GM23338 (cell line): Measurements from ENCODE around the gene ZDHHC12. TPM values are rescaled to one million over a fixed set of nuclear protein-coding genes. Genes with fewer than 3 reads are reported as not detected.

Experiments
- ATAC-seq: fragments of 200-7000 bp; cut with Tn5 transposase; 3 replicates; pipeline ENCODE4 v1.9.1; 2020
- DNase-seq: peaks from one replicate; pipeline ENCODE4 v3.0.0-alpha.2; 2015; ENCODE audit warnings: low spot score
- H2AFZ ChIP-seq: fragments of 200-600 bp; sonication (generic); 2 replicates; pipeline ENCODE4 v1.8.0; 2016; ENCODE audit warnings: antibody characterized with exemption, mild to moderate bottlenecking, moderate library complexity
- H3F3A ChIP-seq: fragments of 200-600 bp; sonication (generic); replicated peaks from 2 replicates; pipeline ENCODE4 v1.8.0; 2017; ENCODE audit warnings: antibody characterized with exemption, mixed run types, low read depth
- H3K27ac ChIP-seq: fragments of 200-600 bp; sonication (generic); 2 replicates; pipeline ENCODE4 v1.6.1; 2016; ENCODE audit warnings: low read depth
- H3K27me3 ChIP-seq: fragments of 200-600 bp; sonication (generic); 2 replicates; pipeline ENCODE4 v1.8.0; 2016; ENCODE audit warnings: mild to moderate bottlenecking, mixed run types, moderate library complexity; ENCODE audit not compliant: insufficient read depth
- H3K36me3 ChIP-seq: fragments of 200-600 bp; sonication (generic); 2 replicates; pipeline ENCODE4 v1.8.0; 2016; ENCODE audit warnings: mild to moderate bottlenecking; ENCODE audit not compliant: insufficient read depth
- H3K4me1 ChIP-seq: fragments of 200-600 bp; sonication (generic); 2 replicates; pipeline ENCODE4 v1.8.0; 2016; ENCODE audit warnings: mild to moderate bottlenecking, moderate library complexity; ENCODE audit not compliant: insufficient read depth
- H3K4me2 ChIP-seq: fragments of 200-600 bp; sonication (generic); 2 replicates; pipeline ENCODE4 v1.7.1; 2017; ENCODE audit warnings: mixed run types
- H3K4me3 ChIP-seq: fragments of 200-600 bp; sonication (generic); 2 replicates; pipeline ENCODE4 v1.6.1; 2016; ENCODE audit warnings: mixed run types
- H3K79me2 ChIP-seq: fragments of 200-600 bp; sonication (generic); replicated peaks from 2 replicates; pipeline ENCODE4 v1.8.0; 2017; ENCODE audit warnings: mild to moderate bottlenecking; ENCODE audit not compliant: insufficient read depth
- H3K9me2 ChIP-seq: fragments of 200-600 bp; sonication (generic); 2 replicates; pipeline ENCODE4 v1.8.0; 2017; ENCODE audit not compliant: insufficient read depth
- H4K20me1 ChIP-seq: fragments of 200-600 bp; sonication (generic); replicated peaks from 2 replicates; pipeline ENCODE4 v1.8.0; 2017; ENCODE audit warnings: mild to moderate bottlenecking; ENCODE audit not compliant: insufficient read depth
- H3K27ac Mint-ChIP-seq: 2 replicates; pipeline ENCODE4 v1.8.0; 2020; ENCODE audit warnings: inconsistent platforms, mild to moderate bottlenecking, moderate library complexity, mixed read lengths
- H3K27me3 Mint-ChIP-seq: 3 replicates; pipeline ENCODE4 v1.8.0; 2022; ENCODE audit warnings: low read depth, mild to moderate bottlenecking, moderate library complexity, mixed read lengths, inconsistent platforms; ENCODE audit not compliant: insufficient read depth, poor library complexity
- H3K36me3 Mint-ChIP-seq: 3 replicates; pipeline ENCODE4 v1.8.0; 2021; ENCODE audit warnings: low read depth, mild to moderate bottlenecking, inconsistent platforms, moderate library complexity, mixed read lengths
- H3K4me1 Mint-ChIP-seq: 3 replicates; pipeline ENCODE4 v1.8.0; 2020; ENCODE audit warnings: mild to moderate bottlenecking, inconsistent platforms, mixed read lengths
- H3K4me3 Mint-ChIP-seq: 3 replicates; pipeline ENCODE4 v1.8.0; 2021; ENCODE audit warnings: moderate library complexity, mild to moderate bottlenecking, inconsistent platforms, mixed read lengths
- H3K9me3 Mint-ChIP-seq: 3 replicates; pipeline ENCODE4 v1.8.0; 2020; ENCODE audit warnings: moderate library complexity, mild to moderate bottlenecking, inconsistent platforms, mixed read lengths
- CREB1 ChIP-seq: fragments of 250-450 bp; sonication (Bioruptor Pico); IDR thresholded peaks from 2 replicates; pipeline ENCODE4 v1.5.0; 2020; ENCODE audit warnings: low read depth, mild to moderate bottlenecking, moderate library complexity
- ETS1 ChIP-seq: IDR thresholded peaks from 2 replicates; pipeline ENCODE4 v1.6.1; 2016; ENCODE audit warnings: antibody characterized with exemption
- EZH2 ChIP-seq: fragments of 200-600 bp; sonication (generic); IDR thresholded peaks from one replicate; pipeline ENCODE4 v1.8.0; 2017; ENCODE audit warnings: antibody characterized with exemption, mild to moderate bottlenecking, low read depth; ENCODE audit not compliant: unreplicated experiment
- EZH2phosphoT487 ChIP-seq: fragments of 200-600 bp; sonication (generic); IDR thresholded peaks from one replicate; pipeline ENCODE4 v1.8.1; 2018; ENCODE audit warnings: antibody characterized with exemption; ENCODE audit not compliant: unreplicated experiment
- JUNB ChIP-seq: IDR thresholded peaks from one replicate; pipeline ENCODE4 v1.6.1; 2016; ENCODE audit warnings: antibody characterized with exemption; ENCODE audit not compliant: unreplicated experiment
- NANOG ChIP-seq: IDR thresholded peaks from 2 replicates; pipeline ENCODE4 v1.6.1; 2016; ENCODE audit warnings: antibody characterized with exemption, borderline replicate concordance
- POLR2AphosphoS5 ChIP-seq: IDR thresholded peaks from 2 replicates; pipeline ENCODE4 v1.6.1; 2016; ENCODE audit warnings: antibody characterized with exemption, low read depth
- ZNF331 ChIP-seq: fragments of 250-450 bp; sonication (Bioruptor Pico); IDR thresholded peaks from 2 replicates; pipeline ENCODE4 v1.5.0; 2020; ENCODE audit warnings: low read depth, mild to moderate bottlenecking, moderate library complexity
- polyA plus RNA-seq: library from polyadenylated mRNA; unstranded; fragments of >200 nt; fragmentation: Nextera tagmentation; extraction: Ambion mirVana; gene quantifications from 2 replicates; pipeline ENCODE4 v1.2.1, GENCODE V29; 2016
- total RNA-seq: library from RNA; depleted of rRNA; stranded (reverse); fragments of >200 nt; shearing (Covaris generic); gene quantifications from 2 replicates; pipeline ENCODE4 v1.2.3, GENCODE V29; 2014
- TF ChIP-seq, protein P1 (sequence below), 2 experiments: fragments of 200-600 bp in 1 of 2; sonication (generic) in 1 of 2; conservative IDR thresholded peaks; 2 replicates each; pipeline versions ENCODE4 v1.5.1 to v1.6.1; 2016 to 2017; ENCODE audit warnings: antibody characterized with exemption in 2 of 2, low read depth in 2 of 2, mild to moderate bottlenecking in 2 of 2, moderate library complexity in 1 of 2
- TF ChIP-seq, protein P2 (sequence below): IDR thresholded peaks from one replicate; pipeline ENCODE4 v1.6.1; 2018; ENCODE audit warnings: antibody characterized with exemption; ENCODE audit not compliant: unreplicated experiment

Gene ZDHHC12
- total and polyA plus RNA-seq, 2 experiments from 2014 or later = 47.5 to 54.1 TPM

DNA sequence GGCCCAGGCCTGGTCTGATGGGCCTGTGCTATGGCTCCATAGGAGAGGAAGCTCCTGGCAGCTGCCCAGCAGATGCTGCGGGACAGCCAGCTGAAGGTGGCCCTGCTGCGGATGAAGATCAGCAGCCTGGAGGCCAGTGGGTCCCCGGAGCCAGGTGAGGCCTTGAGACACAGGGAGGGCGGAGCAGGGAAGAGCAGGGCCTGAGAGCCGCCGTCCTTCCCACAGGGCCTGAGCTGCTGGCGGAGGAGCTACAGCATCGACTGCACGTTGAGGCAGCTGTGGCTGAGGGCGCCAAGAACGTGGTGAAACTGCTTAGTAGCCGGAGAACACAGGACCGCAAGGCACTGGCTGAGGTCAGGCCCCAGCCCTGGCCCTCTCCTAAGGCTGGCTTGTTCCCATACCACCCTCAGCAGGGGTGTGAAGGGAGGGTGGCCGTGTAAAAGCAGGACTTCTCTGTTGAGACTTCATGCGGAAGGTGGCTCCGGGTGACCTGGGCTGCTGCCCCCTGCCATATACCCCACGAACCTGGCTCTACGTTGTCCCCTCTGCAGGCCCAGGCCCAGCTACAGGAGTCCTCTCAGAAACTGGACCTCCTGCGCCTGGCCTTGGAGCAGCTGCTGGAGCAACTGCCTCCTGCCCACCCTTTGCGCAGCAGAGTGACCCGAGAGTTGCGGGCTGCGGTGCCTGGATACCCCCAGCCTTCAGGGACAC lies 17.1 kb downstream of the ZDHHC12 start:
- H3K79me2 ChIP-seq = no peaks in the 10 kb centered on the region
- Mint-ChIP-seq H3K9me3 (no peaks in the 10 kb centered on the region; the same call in 2 of the 3 replicates), H3K27me3 (peaks cover 6% of the 10 kb centered on the region), H3K36me3 (peaks cover 4% of the 10 kb centered on the region; the same call in 2 of the 3 replicates), H3K4me1 (peaks cover 5% of the 10 kb centered on the region; the same call in 1 of the 3 replicates), H3K27ac (no peak overlapping the region), H3K4me3 (no peak overlapping the region)
- peaks cover 3% of the 10 kb centered on the region; the same call in 1 of the 2 replicates for H3F3A ChIP-seq
- DNase-seq = no peak
- peaks cover 5% of the 10 kb centered on the region; the same call in 1 of the 2 replicates for H3K4me1 ChIP-seq
- no peak for ATAC-seq
- H3K27me3 ChIP-seq = no peaks in the 10 kb centered on the region; the same call in 1 of the 2 replicates
- TF ChIP-seq JUNB = no peak
- TF ChIP-seq, protein P1, sequence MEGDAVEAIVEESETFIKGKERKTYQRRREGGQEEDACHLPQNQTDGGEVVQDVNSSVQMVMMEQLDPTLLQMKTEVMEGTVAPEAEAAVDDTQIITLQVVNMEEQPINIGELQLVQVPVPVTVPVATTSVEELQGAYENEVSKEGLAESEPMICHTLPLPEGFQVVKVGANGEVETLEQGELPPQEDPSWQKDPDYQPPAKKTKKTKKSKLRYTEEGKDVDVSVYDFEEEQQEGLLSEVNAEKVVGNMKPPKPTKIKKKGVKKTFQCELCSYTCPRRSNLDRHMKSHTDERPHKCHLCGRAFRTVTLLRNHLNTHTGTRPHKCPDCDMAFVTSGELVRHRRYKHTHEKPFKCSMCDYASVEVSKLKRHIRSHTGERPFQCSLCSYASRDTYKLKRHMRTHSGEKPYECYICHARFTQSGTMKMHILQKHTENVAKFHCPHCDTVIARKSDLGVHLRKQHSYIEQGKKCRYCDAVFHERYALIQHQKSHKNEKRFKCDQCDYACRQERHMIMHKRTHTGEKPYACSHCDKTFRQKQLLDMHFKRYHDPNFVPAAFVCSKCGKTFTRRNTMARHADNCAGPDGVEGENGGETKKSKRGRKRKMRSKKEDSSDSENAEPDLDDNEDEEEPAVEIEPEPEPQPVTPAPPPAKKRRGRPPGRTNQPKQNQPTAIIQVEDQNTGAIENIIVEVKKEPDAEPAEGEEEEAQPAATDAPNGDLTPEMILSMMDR (conservative IDR thresholded peaks at IDR 0.05; ENCODE audit: low read depth in 2 of 2) = no peak
- no peak for TF ChIP-seq ZNF331
- TF ChIP-seq NANOG = no peak
- TF ChIP-seq ETS1 = no peak
- TF ChIP-seq, protein P2, sequence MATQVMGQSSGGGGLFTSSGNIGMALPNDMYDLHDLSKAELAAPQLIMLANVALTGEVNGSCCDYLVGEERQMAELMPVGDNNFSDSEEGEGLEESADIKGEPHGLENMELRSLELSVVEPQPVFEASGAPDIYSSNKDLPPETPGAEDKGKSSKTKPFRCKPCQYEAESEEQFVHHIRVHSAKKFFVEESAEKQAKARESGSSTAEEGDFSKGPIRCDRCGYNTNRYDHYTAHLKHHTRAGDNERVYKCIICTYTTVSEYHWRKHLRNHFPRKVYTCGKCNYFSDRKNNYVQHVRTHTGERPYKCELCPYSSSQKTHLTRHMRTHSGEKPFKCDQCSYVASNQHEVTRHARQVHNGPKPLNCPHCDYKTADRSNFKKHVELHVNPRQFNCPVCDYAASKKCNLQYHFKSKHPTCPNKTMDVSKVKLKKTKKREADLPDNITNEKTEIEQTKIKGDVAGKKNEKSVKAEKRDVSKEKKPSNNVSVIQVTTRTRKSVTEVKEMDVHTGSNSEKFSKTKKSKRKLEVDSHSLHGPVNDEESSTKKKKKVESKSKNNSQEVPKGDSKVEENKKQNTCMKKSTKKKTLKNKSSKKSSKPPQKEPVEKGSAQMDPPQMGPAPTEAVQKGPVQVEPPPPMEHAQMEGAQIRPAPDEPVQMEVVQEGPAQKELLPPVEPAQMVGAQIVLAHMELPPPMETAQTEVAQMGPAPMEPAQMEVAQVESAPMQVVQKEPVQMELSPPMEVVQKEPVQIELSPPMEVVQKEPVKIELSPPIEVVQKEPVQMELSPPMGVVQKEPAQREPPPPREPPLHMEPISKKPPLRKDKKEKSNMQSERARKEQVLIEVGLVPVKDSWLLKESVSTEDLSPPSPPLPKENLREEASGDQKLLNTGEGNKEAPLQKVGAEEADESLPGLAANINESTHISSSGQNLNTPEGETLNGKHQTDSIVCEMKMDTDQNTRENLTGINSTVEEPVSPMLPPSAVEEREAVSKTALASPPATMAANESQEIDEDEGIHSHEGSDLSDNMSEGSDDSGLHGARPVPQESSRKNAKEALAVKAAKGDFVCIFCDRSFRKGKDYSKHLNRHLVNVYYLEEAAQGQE = no peak
- no peak for TF ChIP-seq EZH2
- TF ChIP-seq EZH2phosphoT487 = no peak
- TF ChIP-seq POLR2AphosphoS5 = no peak
- TF ChIP-seq CREB1 (CRISPR knock-in tag) = no peak
- H4K20me1 ChIP-seq = no peaks in the 10 kb centered on the region
- no peaks in the 10 kb centered on the region for H3K36me3 ChIP-seq
- H2AFZ ChIP-seq = no peak overlapping the region
- H3K4me3 ChIP-seq = no peak overlapping the region
- H3K4me2 ChIP-seq = no peak overlapping the region
- no peaks in the 10 kb centered on the region for H3K9me2 ChIP-seq
- H3K27ac ChIP-seq = no peak overlapping the region
